GM19468 (cell line): ENCODE measurements around the gene CPNE8.
A peak's percentile ranks its signal among the peaks of the same experiment; 100 is the strongest.

Source experiments
- ATAC-seq: cut with Tn5 transposase; IDR thresholded peaks from one replicate; pipeline ENCODE4 v1.9.1; 2021; ENCODE audit warnings: mild to moderate bottlenecking, moderate library complexity, moderate number of reproducible peaks; ENCODE audit not compliant: unreplicated experiment; ENCODE audit errors: extremely low read depth

Gene CPNE8

DNA sequence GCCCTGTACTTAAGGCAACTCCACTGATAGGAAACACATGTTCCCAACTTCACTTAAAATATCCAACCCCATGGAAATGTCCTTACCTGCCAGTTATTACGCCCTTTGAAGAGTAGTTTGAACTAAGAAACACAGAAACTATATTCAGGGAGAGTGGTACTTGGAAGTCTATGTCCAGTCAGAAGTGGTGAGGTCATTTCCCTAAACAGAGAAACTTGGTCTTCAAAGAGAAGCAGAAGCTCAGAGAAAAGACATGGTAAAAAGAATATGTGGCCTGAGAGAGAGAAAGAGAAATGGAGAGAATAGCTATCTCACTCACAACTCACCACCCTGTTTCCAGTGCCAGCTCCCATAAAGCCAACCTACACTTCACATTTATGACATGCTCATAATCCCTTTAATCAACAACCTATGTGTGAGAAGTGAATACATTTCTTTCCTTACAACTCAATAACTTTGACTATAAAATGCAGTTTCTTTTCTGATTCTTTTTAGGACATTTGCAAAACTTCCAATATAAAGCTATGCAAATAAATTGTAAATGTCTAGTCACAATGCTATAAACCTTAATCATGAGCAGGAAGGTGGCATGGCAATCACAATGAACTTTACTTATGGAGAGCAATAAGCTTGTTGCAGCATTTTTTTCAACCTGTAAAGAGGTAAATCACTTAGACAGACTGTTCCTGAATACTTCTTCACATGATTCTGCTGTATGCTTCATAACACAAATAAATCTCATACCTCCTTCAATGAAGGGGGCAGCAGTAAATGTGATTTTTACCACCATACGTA is 67.1 kb downstream of the CPNE8 start:
- no peak for ATAC-seq

GRCh38 chr12:38831715-38832114 is 73.7 kb downstream of the CPNE8 start:
- ATAC-seq, result no peak

- ATAC-seq, result no peak
These were observed 80.4 kb downstream of the CPNE8 start for GRCh38 chr12:38825006-38825405.

GRCh38 chr12:38823738-38824137 is 81.7 kb downstream of the CPNE8 start:
- ATAC-seq, result no peak

DNA sequence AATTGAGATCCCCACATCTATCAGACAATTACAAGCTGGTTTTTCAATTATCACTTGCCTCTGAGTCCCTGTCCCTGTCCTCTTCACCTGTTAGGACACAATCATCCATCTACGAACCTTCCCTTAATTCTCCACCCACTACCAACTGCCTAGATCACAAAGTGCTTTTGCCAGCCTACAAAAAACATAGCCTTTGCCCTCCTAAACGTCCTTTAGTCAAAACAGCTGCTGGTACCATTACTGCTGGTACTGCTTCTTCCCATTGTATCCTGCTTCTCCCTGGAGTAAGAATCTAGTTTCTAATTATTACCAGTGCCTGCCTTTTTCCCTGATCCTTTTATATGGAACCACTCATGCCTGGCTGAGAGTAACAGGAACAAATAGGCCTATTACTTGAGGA is 82.1 kb downstream of the CPNE8 start:
- no peak for ATAC-seq

DNA sequence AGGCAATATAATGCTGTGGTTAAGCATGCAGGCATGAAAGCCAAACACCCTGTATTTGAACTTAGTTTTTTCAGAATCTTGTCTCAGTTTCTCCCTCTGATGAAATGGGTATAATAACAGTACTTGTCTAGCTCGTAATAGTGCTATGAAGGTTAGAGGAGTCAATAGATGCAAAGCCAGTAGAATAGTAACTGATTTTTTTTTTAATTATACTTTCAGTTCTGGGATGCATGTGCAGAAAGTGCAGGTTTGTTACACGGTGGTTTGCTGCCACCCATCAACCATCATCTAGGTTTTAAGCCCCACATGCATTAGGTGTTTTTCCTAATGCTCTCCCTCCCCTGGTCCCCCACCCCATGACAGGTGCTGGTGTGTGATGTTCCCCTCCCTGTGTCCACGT is 87.4 kb downstream of the CPNE8 start:
- ATAC-seq, result no peak

- no peak for ATAC-seq
These were observed 91.5 kb downstream of the CPNE8 start for GRCh38 chr12:38813923-38814322.

DNA sequence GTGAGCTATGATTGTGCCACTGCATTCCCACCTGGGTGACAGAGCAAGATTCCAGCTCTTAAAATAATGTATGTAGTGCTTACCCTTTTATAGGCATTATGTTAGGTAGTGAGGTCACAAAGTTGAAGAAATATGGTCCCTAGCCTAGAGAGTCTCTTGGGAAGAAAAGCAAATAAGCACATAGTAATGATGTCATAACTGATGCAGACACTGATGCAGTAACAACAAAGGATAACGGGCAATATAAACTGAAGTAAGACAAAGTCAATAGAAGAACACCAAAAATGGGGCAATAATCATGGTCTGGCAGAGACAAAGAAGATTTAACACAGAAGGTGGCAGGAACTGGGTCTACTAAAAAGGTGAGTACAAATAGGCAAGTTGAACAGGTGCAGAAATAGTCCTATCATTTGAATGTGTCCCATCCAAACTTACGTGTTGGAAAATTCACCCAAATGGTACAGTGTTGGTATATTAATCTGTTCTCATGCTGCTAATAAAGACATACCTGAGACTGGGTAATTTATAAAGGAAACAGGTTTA is 93.5 kb downstream of the CPNE8 start:
- no peak for ATAC-seq

DNA sequence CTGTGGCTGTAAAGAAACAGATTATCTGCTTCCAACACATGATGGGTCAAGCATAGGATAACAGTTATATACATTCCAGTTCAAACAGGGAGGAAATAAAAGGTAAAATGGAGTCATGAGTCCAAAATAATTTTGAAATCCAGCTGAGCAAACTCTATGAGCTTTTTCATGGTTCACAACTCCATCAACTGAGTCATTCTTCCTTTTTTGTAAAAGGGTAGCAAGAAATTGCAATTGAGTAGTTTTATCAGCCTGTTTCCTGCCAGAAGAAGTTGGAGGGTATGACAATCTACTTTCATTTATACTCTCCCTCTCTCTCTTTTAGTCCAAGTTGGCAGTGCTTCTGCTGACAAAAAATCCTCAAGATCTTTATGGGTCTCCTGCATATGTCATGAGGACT is 95.6 kb downstream of the CPNE8 start:
- no peak for ATAC-seq

- no peak for ATAC-seq
These were observed 117.3 kb downstream of the CPNE8 start for GRCh38 chr12:38788106-38788505.

GRCh38 chr12:38785381-38785780 is 120.0 kb downstream of the CPNE8 start:
- no peak for ATAC-seq

DNA sequence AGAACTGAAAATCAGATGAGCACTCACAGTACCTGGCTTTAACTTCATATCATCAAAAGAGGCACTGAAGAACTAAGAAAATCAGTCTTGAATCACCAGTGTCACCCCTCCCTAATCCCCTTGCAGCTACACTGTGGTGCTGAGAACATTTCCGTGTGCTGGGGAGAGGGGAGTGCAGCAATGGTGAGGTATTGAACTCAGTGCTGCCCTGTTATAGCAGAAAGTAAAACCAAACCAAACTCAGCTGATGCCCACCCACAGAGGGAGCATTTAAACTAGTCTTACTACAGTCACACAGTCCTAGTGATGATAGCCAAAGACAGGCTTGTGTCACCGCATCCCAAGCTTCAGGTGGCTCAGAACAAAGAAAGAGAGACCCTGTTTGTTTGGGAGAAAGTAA is 122.1 kb downstream of the CPNE8 start:
- ATAC-seq, result no peak

GRCh38 chr12:38782359-38782758 is 123.0 kb downstream of the CPNE8 start:
- ATAC-seq, result no peak

DNA sequence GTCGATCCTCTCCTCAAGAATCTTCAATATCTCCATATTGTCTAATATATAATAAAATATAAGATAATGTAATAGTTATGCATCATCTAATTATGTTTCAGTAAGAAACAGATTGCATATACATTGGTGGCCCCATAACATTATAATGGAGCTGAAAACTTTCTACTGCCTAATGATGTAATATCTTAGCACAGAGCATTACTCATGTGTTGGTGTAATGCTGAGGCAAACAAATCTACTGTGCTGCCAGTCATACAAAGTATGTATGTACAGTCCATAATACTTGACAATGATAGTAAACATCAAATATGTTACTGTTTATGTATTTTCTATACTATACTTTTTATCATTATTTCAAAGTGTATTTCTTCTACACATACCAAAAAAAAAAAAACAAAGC is 128.7 kb downstream of the CPNE8 start:
- ATAC-seq, result no peak

DNA sequence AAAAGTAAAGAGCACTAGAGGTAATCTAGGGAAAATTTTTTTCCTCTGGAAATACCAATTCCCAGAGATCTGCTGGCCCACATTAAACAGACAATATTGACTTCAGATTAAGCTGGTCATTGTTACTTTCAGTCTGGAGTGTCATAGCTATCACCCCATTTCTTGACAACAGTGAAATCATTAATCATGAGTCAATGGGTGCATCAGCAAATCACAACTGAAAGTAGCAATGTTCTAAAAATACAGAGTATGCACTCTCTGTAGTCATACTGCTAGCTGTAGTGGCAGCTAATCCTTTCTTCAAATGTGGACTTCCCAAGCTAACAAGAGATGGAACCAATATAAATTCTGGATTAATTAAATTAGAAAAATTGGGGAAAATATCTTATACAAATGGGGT is 129.9 kb downstream of the CPNE8 start:
- peak; percentile 93 for ATAC-seq

DNA sequence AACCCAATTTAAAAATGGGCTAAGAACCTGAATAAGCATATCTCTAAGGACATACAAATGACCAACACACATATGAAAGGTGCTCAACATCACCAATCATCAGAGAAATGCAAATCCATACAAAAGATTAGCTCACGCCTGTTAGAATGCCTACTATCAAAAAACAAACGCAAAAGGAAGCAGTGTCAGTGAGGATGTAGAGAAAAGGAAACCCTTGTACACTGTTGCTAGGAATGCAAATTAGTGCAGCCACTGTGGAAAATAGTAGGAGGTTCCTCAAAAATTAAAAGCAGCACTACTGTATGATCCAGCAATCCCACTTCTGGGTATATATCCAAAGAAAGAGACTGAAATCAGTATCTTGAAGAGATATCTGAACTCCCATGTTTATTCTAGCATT is 133.0 kb downstream of the CPNE8 start:
- ATAC-seq, result no peak

DNA sequence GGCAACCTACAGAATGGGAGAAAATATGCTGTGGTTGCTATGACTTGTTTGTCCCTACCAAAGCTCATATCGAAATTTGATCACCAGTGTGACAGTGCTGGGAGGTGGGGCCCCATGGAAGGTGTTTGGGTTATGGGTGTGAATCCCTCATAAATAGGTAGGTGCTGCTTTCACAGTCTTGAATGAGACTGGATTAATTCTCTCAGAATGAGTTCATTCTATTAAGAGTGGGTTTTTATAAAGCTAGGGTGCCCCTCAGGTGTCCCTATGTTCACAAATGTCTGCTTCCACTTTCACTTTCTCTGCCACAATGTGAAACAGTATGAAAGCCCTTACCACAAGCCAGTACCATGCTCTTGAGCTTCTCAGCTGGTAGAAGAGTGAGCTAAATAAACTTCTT is 133.5 kb downstream of the CPNE8 start:
- peak; percentile 78 for ATAC-seq

DNA sequence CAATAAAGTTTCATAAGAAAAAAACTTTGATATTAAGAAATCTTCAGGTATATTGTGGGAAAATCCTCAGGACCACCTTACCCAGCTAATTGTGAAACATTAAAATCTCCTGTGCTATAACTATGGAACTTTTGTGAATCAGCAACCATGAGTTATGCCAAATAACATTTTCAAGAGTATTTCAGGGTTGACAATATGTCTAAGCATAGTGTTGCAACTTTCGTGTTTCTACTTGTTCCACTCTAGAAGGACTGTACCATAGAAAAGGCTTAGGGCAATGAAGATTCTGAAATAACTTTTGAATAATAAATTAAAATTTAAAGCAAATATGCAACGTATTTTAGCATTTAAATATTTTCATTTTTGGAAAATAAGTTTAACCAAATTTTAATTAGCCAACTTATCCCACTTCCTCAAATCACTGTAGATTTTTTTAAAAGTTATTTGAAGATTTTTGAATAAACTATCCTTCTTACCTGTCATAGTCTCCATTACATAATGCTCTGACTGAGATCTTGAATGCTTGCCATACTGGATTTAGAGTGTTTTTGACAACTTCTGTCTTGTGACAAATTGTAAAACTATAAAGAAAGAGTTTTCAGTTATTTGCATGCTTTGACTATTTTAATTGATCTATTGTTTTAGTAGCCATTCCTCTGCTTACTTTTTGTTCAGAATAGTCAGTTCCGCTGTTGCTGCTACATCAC is 143.6 kb downstream of the CPNE8 start:
- ATAC-seq, result no peak

DNA sequence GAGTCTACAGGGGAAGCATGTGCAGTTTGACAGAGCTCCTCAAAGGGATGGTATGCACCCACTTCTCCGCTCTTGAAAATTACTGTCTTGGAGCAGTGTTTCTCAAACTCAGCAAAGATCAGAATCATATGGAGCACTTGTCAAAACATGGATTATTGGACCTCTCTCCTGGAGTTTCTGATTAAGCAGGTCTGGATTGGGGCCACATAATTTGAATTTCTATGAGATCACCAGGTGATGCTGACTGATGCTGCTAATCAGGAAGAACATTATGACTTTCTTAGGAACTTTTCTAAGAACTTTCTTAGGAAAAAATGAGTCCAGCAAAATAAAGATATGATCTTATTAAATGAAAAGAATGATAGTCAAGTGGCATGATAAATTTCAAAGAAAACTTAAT is 144.3 kb downstream of the CPNE8 start:
- ATAC-seq, result no peak

DNA sequence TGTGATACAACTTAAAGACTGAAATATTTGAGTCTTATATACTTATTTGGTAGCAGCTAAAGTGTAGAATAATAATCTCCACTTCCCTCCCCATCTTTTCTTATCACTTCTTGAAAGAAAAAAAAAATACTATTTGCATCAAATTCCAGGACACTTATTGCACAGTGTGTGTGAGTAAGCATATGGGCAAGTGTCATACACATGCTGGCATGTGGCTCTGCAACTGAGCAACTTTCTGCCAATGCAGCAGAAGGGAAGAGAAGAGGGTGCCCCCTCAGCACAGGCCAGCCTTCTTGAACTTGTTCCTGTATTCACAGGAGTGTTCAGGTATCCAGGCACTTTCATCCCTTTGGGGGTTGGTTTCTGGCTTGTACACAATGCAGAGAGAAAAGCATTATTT is 145.8 kb downstream of the CPNE8 start:
- no peak for ATAC-seq

GRCh38 chr12:38746744-38747143 is 158.6 kb downstream of the CPNE8 start:
- no peak for ATAC-seq

DNA sequence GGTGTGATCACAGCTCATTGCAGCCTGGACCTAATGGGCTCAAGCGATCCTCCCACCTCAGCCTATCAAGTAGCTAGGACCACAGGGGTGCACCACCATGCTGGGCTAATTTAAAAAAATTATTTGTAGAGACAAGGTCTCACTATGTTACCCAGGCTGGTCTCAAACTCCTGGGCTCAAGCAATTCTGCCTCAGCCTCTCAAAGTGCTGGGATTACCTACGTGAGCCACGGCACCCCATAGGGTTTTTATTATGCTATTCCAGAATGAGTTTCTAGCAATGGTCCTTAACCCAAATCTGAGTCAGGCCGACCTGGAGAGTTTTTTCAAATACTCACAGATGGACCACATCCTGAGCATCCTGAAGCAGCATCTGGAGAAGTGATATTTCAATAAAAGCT is 159.8 kb downstream of the CPNE8 start:
- ATAC-seq, result no peak
